Measurements from ENCODE around the gene GPC2. TPM values are rescaled to one million over a fixed set of nuclear protein-coding genes. Genes with fewer than 3 reads are reported as not detected.
"Not testable (repeated sequence)": the region's sequence is repeated elsewhere in the genome, so short reads cannot be mapped to it uniquely, and the experiment has no call there.

The GPC2 gene
- total RNA-seq, 1 experiment from 2014 or later: 23.3 TPM

DNA sequence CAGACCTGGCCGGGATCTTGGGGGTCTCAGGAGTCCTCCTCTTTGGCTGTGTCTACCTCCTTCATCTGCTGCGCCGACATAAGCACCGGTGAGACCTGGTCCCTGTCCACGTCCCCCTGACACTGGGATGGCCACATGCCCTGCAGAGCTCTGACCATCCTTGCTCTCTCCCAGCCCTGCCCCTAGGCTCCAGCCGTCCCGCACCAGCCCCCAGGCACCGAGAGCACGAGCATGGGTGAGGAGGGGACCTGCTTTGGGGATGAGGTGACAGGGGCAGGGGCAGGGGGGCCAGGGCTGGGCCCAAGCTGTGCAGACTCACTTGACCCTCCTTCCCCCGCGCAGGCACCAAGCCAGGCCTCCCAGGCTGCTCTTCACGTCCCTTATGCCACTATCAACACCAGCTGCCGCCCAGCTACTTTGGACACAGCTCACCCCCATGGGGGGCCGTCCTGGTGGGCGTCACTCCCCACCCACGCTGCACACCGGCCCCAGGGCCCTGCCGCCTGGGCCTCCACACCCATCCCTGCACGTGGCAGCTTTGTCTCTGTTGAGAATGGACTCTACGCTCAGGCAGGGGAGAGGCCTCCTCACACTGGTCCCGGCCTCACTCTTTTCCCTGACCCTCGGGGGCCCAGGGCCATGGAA lies 43.5 kb upstream of the GPC2 start:
- ChIA-PET CTCF (no interaction called here), POLR2A (ENCODE audit: low non-redundant PET) (no interaction called here)
- Histone ChIP-seq H3K27me3 (replicated peaks; ENCODE audit: insufficient read depth, low read depth, low read length, poor library complexity) (no peaks in the 10 kb centered on the region), H3K9me3 (ENCODE audit: low read depth, low read length, poor library complexity, severe bottlenecking) (no peaks in the 10 kb centered on the region), H3K36me3 (ENCODE audit: insufficient read depth, low read length, poor library complexity, severe bottlenecking) (no peaks in the 10 kb centered on the region), H3K4me3 (ENCODE audit: low read depth, low read length, poor library complexity, severe bottlenecking) (no peak overlapping the region), H3K27ac (ENCODE audit: low read depth, low read length, poor library complexity, severe bottlenecking) (no peak overlapping the region), H3K4me1 (ENCODE audit: insufficient read depth, low read length, poor library complexity, severe bottlenecking) (no peaks in the 10 kb centered on the region)
- TF ChIP-seq CTCF (conservative IDR thresholded peaks at IDR 0.05; ENCODE audit: low read depth, low read length): no peak
- TF ChIP-seq EZH2 (IDR thresholded peaks at IDR 0.05; ENCODE audit: borderline replicate concordance, low read depth, low read length, poor library complexity, severe bottlenecking): no peak
- no peak for DNase-seq (ENCODE audit: low spot score)
- intact Hi-C loops (cut with micrococcal nuclease; ENCODE audit: unreplicated experiment): no loop called here
- BruUV-seq (replicated peaks): no TSS peak

GRCh38 chr7:100219801-100220585 lies 42.8 kb upstream of the GPC2 start, which contains the start of gene PVRIG:
PVRIG (plus strand) TSS chr7:100219949; CDS start chr7:100219971, 22 bp downstream.
- POLR2A ChIA-PET (ENCODE audit: low non-redundant PET); H3K27me3 ChIP-seq (replicated peaks; ENCODE audit: insufficient read depth, low read depth, low read length, poor library complexity); CTCF ChIA-PET; H3K4me3 ChIP-seq (ENCODE audit: low read depth, low read length, poor library complexity, severe bottlenecking); H3K36me3 ChIP-seq (ENCODE audit: insufficient read depth, low read length, poor library complexity, severe bottlenecking); H3K4me1 ChIP-seq (ENCODE audit: insufficient read depth, low read length, poor library complexity, severe bottlenecking); H3K27ac ChIP-seq (ENCODE audit: low read depth, low read length, poor library complexity, severe bottlenecking); DNase-seq (ENCODE audit: low spot score); H3K9me3 ChIP-seq (ENCODE audit: low read depth, low read length, poor library complexity, severe bottlenecking); BruUV-seq (replicated peaks): not testable (repeated sequence)
- intact Hi-C loops (cut with micrococcal nuclease; ENCODE audit: unreplicated experiment): loop anchor here (5.0 kb wide), 1 partner anchor 228 kb away; no protein-coding TSS in a partner anchor

GRCh38 chr7:100219271-100219737 lies 42.1 kb upstream of the GPC2 start:
- H3K36me3 ChIP-seq (ENCODE audit: insufficient read depth, low read length, poor library complexity, severe bottlenecking): no peaks in the 10 kb centered on the region
- ChIA-PET CTCF (no interaction called here), POLR2A (ENCODE audit: low non-redundant PET) (no interaction called here)
- H3K9me3 ChIP-seq (ENCODE audit: low read depth, low read length, poor library complexity, severe bottlenecking): no peaks in the 10 kb centered on the region
- no peak overlapping the region for H3K4me3 ChIP-seq (ENCODE audit: low read depth, low read length, poor library complexity, severe bottlenecking)
- no peaks in the 10 kb centered on the region for H3K27me3 ChIP-seq (replicated peaks; ENCODE audit: insufficient read depth, low read depth, low read length, poor library complexity)
- intact Hi-C loops (cut with micrococcal nuclease; ENCODE audit: unreplicated experiment): loop anchor here (5.0 kb wide), 1 partner anchor 227 kb away; no protein-coding TSS in a partner anchor
- TF ChIP-seq CTCF (conservative IDR thresholded peaks at IDR 0.05; ENCODE audit: low read depth, low read length): no peak
- no peak for DNase-seq (ENCODE audit: low spot score)
- BruUV-seq (replicated peaks): no TSS peak
- H3K4me1 ChIP-seq (ENCODE audit: insufficient read depth, low read length, poor library complexity, severe bottlenecking): no peaks in the 10 kb centered on the region
- no peak overlapping the region for H3K27ac ChIP-seq (ENCODE audit: low read depth, low read length, poor library complexity, severe bottlenecking)

Data from A673 (cell line).